Stimulated activated CD4-positive, alpha-beta T cell treated with anti-CD3 and anti-CD28 coated beads, TNF-alpha, amount 100 ng/mL, for 48 hours (primary cell): ENCODE results near the gene BPIFB6.
"Not testable (repeated sequence)": the region's sequence is repeated elsewhere in the genome, so short reads cannot be mapped to it uniquely, and the experiment has no call there.

Experiments
- DNase-seq, 3 donors: peaks; one replicate each; pipeline ENCODE4 v3.0.0-alpha.2; 2020; ENCODE audit warnings: low read depth in 3 of 3

The BPIFB6 gene

DNA sequence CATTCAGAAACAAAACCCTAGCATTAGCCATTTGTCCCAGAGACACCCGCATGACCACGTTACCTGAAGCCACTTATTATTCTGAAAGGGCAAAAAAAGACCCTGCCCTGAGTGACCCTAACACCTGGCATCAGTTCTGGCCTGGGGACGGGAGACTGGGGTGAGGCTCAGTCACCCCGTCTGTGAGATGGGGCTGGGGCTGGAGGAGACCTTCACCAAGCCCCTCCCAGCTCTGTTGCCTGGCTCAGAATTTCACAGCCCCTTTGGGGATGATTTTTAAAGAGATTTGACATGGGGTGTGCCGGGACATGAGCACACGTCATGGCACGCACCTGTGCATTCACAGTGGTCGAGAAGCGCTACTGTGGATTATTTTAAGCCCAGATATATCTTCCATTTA lies 1.4 kb upstream of the BPIFB6 start:
- DNase-seq = no peak

DNA sequence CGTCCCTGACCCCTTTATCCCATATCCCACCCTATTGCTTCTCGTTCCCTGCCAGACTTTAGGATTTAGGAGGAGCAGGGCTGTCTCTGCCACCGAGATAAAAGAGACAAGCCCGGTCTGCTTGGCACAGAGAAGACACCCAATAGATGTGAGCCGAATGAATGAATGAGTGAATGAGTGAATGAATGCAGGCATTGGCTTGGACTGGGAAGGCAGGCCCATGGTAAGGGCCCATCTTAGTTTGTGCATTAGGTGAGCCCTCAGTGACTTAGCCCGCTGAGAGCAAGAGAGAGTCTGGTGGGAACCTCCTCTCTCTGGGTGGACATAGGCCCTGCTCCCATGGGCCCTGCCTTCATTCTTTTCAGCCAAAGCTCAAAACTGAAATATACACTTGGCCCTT lies 879 bp upstream of the BPIFB6 start:
- DNase-seq = no peak

DNA sequence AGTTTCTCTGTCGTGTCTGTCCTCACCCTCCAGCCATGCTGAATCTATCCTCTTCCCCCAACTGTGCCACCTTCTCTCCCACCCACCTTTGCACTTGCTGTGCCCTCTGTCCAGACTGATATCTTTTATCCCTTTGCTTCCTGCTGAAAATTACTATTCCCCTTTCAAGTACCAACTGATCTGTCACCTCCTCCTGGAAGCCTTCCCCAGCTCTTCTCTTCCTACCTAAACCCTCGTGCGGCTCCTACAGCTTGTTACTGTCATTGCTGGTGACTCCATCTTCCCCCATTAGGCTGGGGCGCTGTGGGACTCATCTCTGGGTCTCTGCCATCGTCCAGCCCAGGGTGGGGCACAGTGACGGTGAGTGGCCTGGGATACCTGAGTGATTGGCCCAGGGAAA lies 1.1 kb downstream of the BPIFB6 start:
- DNase-seq = no peak

DNA sequence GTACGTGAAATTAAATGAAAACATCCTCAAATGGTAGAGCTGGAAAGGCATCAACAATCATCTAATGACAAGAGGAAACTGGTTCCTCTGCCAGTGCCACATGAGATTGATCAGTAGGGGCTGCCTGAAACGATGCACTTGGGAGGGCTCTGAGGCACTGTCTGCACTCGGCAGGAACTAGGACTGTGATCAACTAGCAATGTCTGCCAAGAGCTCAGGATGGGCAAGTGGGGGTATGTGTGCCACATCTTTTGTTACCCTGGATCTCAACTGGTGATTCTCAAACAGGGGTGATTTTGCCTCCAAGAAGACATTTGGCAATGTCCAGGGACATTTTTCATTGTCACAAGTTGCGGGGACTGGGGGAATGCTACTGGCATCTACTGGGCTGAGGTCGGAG lies 1.9 kb downstream of the BPIFB6 start:
- DNase-seq = no peak

DNA sequence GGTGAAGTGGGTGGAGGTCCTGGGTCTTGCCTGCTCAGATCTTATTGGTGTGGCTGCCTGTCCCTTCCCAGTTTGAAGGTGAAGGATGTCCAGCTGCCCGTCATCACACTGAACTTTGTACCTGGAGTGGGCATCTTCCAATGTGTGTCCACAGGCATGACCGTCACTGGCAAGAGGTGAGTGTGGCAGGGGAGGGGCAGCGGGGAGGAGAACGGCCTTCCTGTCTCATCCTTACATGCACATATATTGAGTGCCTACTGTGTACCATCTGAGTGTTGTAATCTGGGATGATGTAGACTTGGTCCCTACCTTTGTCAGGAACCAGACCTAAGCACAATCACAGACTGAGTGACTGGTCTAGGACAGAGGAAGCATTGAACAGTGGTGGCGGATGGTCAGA lies 2.7 kb downstream of the BPIFB6 start:
- DNase-seq = no peak

DNA sequence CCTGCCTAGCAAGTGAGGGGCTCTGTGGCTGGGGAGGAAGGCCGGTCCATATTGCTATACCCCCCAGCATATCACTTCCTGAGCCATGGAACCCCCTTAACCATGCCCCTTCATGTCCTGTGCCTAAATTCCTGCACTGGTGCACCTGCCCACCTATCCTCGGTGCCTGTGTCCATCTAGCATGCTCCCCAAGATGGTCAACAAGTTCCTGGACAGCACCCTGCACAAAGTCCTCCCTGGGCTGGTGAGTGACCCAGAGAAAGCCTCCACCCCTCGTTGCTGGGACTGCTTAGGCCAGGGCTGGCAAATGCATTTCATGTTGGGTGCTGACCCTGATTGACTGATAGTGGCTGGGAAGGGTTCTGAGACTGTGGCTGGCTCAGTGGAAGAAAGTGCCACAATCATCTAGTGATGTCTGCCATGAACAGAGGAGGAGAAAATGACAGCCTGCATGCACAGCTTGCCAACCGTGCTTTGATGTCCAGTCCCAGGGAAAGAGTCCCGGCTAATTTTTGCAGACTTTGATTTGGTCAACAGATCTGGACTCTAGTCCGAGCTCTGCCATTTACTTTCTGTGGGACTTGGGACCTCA lies 3.5 kb downstream of the BPIFB6 start:
- no peak for DNase-seq

DNA sequence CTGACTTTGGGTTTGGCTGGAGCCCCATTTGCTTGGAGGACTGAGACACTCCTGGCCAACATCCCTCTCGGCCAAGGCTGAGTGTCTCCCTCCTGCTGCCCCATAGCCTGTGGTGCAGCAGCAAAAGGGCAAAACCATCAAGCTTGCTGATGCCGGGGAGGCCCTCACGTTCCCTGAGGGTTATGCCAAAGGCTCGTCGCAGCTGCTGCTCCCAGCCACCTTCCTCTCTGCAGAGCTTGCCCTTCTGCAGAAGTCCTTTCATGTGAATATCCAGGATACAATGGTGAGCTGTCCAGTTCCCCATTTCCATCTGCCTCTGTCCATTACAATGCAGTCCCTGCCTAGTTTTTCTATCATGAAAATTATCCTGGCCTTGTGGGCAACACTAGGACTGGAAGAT lies 6.0 kb downstream of the BPIFB6 start:
- DNase-seq = no peak

DNA sequence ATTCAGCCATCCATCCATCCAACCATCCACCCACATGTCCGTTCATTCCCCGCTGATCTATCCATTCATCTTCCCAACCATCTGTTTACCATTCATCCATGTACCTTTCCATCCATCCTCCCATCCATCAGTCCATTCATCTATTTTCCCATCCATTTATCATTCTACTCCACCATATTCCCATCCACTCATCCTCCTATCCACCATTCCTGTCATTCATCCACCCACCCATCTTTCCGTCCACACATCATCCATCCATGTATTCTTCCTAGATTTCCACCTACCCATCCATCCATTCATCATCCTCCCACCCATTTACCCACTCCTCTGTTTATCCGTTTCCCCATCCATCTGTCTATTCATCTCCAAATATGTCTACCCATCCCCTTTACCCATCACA lies 6.8 kb downstream of the BPIFB6 start:
- DNase-seq = no peak

DNA sequence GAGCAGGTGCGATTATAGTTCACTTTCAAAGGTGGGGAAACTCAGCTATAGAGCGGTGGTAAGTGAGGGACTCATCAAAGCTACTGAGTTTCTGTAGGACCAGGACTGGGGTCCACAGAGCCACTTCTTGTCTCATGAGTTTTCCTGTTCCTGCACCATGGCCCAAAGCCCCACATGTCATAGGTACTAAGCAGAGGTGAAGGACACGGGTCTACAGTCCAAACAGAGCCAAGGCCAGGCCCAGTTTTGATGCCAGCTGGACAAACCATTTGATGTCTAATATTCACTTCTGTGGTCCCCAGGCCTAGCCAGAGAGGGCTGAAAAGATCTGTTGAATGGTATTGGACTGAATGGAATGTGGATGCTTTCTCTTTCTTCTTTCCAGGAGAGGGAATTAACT lies 11.0 kb downstream of the BPIFB6 start:
- DNase-seq = no peak

DNA sequence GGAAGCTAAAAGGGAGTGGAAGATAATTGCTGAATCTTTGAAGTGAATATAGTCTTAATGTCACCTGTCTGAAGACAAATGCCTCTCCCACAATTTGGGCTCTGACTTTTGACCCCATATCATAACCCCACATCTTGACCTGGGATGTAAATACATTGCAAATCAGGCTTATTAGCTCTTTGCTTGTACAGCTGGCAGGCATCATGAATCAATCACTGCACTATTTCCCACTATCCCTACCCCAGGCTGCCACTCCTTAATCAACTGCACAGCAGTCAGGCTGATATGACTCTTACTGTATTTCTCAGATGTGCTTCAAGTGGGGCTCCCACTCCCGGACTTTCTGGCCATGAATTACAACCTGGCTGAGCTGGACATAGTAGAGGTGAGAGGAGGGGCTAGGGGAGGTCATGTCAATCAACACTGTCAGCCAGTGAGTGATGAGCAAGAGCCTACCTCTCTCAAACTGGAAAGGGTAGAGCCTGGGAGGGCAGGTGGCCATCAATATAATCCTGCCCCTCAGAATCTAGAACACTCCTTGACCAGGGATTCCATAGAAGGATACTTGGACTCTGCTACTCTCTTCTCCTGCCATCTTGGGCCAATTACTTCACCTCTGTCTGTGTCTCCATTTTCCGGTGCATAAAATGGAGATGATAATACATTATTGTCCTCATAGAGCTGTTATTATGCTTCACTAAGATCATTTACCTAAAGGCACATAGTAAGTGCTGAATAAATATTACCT lies 11.7 kb downstream of the BPIFB6 start:
- no peak for DNase-seq

DNA sequence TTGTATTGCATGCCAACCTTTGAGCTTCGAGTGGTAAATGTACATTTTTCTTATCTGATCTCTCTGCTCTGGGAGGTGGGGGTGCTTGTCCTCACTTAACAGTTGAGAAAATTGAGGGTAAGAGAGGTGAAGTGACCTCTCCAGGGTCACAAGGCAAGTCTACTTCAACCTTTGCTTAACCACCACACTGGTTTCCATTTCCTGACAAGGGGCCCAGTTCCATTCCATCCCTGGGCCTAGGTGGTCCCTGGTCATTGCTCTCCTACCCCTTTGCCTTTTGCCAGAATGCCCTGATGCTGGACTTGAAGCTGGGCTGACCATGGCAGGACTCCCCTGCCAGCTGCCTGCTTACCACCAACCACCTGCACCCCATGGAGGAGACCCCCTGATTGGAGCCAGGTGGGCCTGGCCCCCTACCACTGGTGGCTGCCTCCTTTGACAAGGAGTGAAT lies 12.3 kb downstream of the BPIFB6 start:
- no peak for DNase-seq

DNA sequence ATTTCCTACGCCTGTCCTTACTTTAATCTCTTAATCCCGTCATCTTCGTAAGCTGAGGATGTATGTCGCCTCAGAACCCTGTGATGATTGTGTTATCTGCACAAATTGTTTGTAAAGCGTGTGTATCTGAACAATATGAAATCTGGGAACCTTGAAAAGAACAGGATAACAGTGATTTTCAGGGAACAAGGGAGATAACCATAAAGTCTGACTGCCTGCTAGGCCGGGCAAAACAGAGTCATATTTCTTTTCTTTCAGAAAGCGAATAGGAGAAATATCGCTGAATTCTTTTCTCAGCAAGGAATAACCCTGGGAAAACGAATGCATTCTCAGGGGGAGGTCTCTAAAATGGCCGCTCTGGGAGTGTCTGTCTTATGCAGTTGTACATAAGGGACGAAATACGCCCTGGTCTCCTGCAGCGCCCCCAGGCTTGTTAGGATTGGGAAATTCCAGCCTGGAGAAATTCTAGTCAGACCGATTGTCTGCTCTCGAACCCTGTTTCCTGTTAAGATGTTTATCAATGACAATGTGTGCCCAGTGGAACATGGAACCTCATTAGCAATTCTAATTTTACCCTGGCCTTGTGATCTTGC lies 13.8 kb downstream of the BPIFB6 start:
- not testable (repeated sequence) for DNase-seq

DNA sequence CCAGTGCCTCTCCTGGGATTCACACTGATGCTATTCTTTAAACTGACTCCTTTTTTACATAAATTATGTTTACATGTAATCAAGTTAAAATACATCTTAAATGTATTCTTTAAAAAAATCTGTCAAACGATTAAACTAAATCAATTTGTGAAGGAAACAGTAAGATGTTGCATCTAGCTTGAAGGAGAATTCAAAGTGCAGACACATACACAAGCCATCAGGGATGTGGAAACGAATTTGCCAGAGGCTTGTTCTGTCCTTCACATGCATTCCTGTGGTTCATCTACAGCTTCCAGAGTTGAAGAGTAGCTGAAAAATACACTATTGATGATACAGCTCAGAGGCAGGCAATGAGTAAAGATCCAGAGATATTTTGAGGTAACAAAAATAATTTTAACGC lies 15.0 kb downstream of the BPIFB6 start:
- DNase-seq = no peak

DNA sequence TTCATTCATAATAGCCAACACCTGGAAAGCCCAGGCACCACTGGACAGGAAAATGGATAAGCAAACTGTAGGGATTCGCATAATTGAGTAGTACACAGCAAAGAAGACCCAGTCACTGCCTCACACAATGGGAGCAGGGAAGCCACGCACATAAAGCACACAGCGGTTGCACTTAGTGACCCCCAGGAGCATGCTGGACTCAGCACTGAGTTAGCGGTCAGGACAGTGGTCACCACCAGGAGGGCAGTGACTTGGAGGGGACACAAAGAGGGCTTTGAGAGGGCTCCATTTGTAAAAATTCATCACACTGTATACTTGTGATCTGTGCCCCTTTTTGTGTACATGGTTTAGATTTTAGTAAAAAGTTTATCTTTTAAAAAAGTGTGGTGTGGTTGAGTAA lies 19.9 kb downstream of the BPIFB6 start:
- DNase-seq = no peak

DNA sequence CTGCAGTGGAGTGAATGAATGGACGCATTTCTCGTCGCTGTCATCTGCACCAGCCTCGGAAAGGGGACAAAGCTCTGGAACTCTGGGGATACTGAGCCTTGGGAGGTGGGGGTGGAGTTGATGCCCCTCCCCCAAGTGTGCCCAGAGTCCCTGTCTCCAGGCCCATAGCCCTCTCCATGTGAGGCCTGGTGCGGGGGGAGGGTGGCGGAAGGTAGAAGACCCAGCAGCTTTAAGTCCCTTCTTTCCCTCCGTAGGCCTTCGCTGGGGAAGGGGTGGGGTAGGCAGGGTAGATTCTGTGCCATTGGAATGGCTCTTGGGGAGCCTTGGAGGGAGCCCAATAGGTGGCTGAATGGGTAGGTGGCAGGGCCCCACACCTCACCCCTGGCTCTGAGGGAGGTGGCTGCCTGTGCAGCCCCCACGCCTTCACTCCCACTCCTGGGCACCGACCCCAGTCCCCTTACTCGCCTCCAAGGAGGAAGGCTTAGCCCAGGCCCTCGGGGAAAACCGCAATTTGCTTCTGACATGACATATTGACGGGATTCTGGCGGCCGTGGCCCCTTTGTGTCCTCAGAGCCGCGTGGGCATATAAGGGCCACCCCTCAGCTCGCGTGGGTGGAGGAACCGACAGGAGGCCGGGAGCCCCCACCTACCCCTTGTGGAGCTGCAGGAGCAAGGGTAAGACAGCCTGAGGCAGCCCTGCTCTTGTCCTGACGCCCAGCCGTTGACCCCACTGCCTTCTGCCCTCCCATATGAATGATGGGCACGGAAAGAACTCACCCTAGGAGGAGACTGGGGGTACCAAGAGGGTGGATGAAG lies 22.1 kb downstream of the BPIFB6 start, which contains the start of gene BPIFB3:
Gene BPIFB3, plus strand, starts transcription at position 613 of the 816 bp plus-strand sequence. CDS start 1,533 bp downstream, outside the sequence.
- no peak for DNase-seq

DNA sequence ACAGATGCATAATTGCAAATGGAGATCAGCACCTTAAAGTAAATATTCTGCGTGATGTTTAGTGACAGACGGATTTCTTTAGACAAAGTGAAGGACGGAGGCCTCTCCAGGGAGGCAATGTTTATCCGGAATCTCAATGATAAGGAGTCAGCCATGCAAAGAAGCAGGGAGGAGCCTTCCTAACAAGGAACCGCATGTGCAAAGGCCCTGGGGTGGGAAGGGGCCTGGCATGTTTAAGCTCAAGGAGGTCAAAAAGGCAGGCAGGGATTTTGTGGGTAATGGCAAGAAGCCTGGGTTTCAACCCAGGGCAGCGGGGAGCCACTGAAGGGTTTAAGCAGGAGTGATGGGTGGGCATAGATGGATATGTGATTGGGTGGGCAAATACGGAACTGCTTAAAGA lies 22.9 kb downstream of the BPIFB6 start:
- no peak for DNase-seq

DNA sequence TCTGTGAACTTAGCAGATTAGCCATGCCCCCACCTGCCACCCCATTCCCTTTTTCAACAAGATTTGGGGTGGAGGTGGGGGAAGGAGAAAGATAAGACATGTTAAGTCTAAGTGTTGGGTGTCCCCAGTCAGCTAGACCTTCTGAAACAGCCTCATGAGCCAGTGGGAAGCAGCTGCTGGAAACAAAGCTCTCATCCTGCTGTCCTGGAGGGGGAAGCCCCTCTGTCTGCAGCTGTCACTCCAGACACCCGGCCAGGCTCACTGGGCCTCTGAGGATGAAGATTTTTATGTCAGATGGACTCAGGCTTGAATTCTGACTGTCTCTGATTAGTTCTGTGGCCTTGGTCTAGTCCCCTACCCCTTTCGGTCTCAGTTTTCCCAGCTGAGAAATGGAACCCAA lies 23.3 kb downstream of the BPIFB6 start:
- no peak for DNase-seq

DNA sequence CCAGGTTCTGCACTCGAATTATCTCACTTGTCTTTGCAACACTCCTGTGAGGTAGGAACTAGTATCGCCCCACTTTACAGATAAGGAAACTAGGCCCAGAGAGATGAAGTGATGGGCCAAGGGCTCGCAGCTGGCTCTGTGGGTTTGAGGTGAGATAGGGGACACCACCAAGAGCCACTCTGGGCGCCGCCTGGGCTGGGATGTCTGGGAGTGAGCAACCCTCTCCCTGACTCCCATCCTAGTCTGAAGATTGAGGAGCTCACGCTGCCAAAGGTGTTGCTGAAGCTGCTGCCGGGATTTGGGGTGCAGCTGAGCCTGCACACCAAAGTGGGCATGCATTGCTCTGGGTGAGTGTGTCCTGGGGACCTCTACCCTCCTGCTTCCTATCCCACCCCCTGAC lies 27.7 kb downstream of the BPIFB6 start:
- DNase-seq = no peak

DNA sequence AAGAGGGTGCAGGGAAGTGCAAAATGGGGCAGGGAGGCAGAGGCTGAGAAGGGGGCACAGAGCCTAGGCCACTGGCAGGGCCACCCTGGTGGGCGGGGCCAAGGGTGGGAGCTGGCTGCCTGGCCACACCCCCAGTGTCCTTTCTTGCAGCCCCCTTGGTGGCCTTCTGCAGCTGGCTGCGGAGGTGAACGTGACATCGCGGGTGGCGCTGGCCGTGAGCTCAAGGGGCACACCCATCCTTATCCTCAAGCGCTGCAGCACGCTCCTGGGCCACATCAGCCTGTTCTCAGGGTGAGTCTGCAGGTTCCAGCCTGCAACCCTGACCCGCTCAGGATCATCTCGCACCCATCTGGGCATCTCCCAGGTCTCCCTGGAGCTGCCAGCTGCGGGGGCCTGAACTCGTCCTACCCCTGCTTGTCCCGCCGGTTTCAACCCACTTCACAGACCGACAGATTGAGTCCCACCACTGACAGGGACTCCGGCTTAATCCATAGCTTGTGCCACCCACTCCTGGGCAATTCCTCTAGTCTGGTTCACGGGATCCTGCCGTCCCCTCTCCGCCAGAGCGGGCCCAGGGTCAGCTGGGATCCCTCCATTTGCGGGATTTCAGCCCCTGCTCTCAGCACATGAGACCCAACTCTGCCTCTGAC lies 28.4 kb downstream of the BPIFB6 start:
- DNase-seq = no peak

DNA sequence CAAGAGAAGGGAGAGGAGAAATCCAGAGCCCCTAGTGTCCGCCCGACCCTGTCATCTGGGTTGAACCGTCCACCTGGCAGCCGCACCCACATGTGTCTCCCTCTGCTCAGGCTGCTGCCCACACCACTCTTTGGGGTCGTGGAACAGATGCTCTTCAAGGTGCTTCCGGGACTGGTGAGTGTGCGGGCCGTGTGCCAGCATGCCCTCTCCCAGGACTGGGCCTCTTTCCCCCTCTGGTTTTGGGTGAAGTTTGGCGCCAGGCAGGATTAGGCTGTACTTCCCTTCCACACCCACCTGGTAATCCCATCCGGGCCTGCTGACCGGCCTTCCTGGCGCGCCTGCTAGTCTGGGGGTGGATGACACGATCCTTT lies 30.2 kb downstream of the BPIFB6 start:
- DNase-seq = no peak

DNA sequence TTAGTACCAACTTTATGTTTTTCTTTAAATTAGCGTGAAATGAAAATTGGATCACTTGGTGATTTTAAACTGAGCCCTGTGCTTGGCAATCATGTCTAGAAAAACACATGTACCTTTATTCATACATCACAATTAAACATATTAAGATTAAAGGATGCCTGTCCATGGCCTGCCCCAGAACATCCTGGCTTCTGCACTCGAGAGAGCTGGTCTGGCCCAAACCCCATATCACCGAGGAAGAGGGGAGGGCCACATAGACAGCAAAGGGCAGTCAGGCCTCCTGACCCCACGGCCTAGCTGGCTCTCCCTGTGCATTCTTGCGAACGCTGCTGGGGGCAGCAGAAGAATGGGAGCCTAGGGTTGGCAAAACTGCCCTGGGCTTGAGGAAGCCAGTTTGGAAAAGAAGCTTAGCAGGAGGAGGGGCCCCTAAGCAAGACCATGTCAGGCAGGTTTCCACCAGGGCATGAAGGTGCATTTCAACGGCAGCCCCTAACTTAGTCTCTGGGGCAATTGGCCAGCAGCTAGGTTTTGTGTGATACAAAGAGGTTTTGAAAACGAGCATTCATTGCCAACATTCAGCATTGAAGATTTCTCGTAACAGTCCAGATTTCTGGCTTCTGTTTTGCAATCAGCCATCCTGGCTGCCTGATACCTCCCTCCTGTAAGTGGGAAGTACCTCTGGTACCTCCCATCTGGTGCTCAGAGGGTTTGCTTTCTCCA lies 30.8 kb downstream of the BPIFB6 start:
- DNase-seq = no peak
